ENCODE data around the gene CMIP.

GRCh38 chr16:81457326-81458133 is 12.9 kb downstream of the CMIP start:
- TF ChIP-seq CTCF (IDR thresholded peaks at IDR 0.05) (no peak), POLR2A (IDR thresholded peaks at IDR 0.05) (no peak)
